ENCODE measurements around the gene KCNC3. TPM values are rescaled to one million over a fixed set of nuclear protein-coding genes. Genes with fewer than 3 reads are reported as not detected.

The KCNC3 gene
- total and polyA plus RNA-seq, 2 of the 13 experiments (the other 11 are each of a cell fraction or from before 2014, with no cell fraction given) = 0.29 to 1.7 TPM

- TF ChIP-seq, protein P1, sequence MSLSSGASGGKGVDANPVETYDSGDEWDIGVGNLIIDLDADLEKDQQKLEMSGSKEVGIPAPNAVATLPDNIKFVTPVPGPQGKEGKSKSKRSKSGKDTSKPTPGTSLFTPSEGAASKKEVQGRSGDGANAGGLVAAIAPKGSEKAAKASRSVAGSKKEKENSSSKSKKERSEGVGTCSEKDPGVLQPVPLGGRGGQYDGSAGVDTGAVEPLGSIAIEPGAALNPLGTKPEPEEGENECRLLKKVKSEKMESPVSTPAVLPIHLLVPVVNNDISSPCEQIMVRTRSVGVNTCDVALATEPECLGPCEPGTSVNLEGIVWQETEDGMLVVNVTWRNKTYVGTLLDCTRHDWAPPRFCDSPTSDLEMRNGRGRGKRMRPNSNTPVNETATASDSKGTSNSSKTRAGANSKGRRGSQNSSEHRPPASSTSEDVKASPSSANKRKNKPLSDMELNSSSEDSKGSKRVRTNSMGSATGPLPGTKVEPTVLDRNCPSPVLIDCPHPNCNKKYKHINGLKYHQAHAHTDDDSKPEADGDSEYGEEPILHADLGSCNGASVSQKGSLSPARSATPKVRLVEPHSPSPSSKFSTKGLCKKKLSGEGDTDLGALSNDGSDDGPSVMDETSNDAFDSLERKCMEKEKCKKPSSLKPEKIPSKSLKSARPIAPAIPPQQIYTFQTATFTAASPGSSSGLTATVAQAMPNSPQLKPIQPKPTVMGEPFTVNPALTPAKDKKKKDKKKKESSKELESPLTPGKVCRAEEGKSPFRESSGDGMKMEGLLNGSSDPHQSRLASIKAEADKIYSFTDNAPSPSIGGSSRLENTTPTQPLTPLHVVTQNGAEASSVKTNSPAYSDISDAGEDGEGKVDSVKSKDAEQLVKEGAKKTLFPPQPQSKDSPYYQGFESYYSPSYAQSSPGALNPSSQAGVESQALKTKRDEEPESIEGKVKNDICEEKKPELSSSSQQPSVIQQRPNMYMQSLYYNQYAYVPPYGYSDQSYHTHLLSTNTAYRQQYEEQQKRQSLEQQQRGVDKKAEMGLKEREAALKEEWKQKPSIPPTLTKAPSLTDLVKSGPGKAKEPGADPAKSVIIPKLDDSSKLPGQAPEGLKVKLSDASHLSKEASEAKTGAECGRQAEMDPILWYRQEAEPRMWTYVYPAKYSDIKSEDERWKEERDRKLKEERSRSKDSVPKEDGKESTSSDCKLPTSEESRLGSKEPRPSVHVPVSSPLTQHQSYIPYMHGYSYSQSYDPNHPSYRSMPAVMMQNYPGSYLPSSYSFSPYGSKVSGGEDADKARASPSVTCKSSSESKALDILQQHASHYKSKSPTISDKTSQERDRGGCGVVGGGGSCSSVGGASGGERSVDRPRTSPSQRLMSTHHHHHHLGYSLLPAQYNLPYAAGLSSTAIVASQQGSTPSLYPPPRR (CRISPR knock-in tag; IDR thresholded peaks at IDR 0.05; ENCODE audit: borderline replicate concordance) = 0 out of 2 replicates have a peak, but pooled peaks have one; percentile 36
- peak; percentile 15; the same call in 1 of the 2 replicates for TF ChIP-seq RARA (CRISPR knock-in tag; IDR thresholded peaks at IDR 0.05)
- no peak for TF ChIP-seq NONO (IDR thresholded peaks at IDR 0.05)
- TF ChIP-seq NONO (CRISPR knock-in tag; conservative IDR thresholded peaks at IDR 0.05) = peak; percentile 16; the same call in 1 of the 2 replicates
- peak; percentile 90; the same call in 1 of the 2 replicates for TF ChIP-seq ZNF546 (CRISPR knock-in tag; conservative IDR thresholded peaks at IDR 0.05)
- no peak for TF ChIP-seq ZBTB34 (CRISPR knock-in tag; IDR thresholded peaks at IDR 0.05)
- TF ChIP-seq CAMTA2 (CRISPR knock-in tag; IDR thresholded peaks at IDR 0.05; ENCODE audit: borderline replicate concordance) = peak; percentile 82; the same call in 1 of the 2 replicates
- TF ChIP-seq MYC (CRISPR knock-in tag; IDR thresholded peaks at IDR 0.05; ENCODE audit: borderline replicate concordance) = peak; percentile 76
- 0 out of 2 replicates have a peak, but pooled peaks have one; percentile 50 for TF ChIP-seq REXO4 (CRISPR knock-in tag; IDR thresholded peaks at IDR 0.05; ENCODE audit: borderline replicate concordance)
- TF ChIP-seq MTF1 (CRISPR knock-in tag; IDR thresholded peaks at IDR 0.05) = peak; percentile 90; the same call in 1 of the 2 replicates
- peak; percentile 70; the same call in 1 of the 2 replicates for TF ChIP-seq RNF2 (conservative IDR thresholded peaks at IDR 0.05; ENCODE audit: low read depth)
- TF ChIP-seq ZNF317 (CRISPR knock-in tag; IDR thresholded peaks at IDR 0.05) = peak; percentile 80; the same call in 1 of the 2 replicates
- TF ChIP-seq ZKSCAN1 (IDR thresholded peaks at IDR 0.05; ENCODE audit: low read length) = no peak
- TF ChIP-seq, protein P2, sequence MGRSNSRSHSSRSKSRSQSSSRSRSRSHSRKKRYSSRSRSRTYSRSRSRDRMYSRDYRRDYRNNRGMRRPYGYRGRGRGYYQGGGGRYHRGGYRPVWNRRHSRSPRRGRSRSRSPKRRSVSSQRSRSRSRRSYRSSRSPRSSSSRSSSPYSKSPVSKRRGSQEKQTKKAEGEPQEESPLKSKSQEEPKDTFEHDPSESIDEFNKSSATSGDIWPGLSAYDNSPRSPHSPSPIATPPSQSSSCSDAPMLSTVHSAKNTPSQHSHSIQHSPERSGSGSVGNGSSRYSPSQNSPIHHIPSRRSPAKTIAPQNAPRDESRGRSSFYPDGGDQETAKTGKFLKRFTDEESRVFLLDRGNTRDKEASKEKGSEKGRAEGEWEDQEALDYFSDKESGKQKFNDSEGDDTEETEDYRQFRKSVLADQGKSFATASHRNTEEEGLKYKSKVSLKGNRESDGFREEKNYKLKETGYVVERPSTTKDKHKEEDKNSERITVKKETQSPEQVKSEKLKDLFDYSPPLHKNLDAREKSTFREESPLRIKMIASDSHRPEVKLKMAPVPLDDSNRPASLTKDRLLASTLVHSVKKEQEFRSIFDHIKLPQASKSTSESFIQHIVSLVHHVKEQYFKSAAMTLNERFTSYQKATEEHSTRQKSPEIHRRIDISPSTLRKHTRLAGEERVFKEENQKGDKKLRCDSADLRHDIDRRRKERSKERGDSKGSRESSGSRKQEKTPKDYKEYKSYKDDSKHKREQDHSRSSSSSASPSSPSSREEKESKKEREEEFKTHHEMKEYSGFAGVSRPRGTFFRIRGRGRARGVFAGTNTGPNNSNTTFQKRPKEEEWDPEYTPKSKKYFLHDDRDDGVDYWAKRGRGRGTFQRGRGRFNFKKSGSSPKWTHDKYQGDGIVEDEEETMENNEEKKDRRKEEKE (IDR thresholded peaks at IDR 0.05) = no peak
- TF ChIP-seq NFE2L2 (IDR thresholded peaks at IDR 0.05; ENCODE audit: low read length) = no peak
- TF ChIP-seq SIN3B (IDR thresholded peaks at IDR 0.05; ENCODE audit: low read length) = no peak
- TF ChIP-seq SETDB1 (CRISPR knock-in tag; IDR thresholded peaks at IDR 0.05; ENCODE audit: borderline replicate concordance) = no peak
- peak; percentile 79 for TF ChIP-seq ZNF256 (CRISPR knock-in tag; conservative IDR thresholded peaks at IDR 0.05)
- TF ChIP-seq PREB (CRISPR knock-in tag; IDR thresholded peaks at IDR 0.05) = peak; percentile 85
Measured at GRCh38 chr19:50333737-50334617, 4.8 kb upstream of the KCNC3 start (continued).

All from HepG2 (cell line).